ENCODE results near the gene ACTR3C. TPM values are rescaled to one million over a fixed set of nuclear protein-coding genes. Genes with fewer than 3 reads are reported as not detected.

The ACTR3C gene
- polyA plus RNA-seq, 1 of the 3 experiments (the other 2 are of a cell fraction): 0.35 TPM

- no peaks in the 10 kb centered on the region for H4K20me1 ChIP-seq (ENCODE audit: insufficient read depth)
- H3K27me3 ChIP-seq (ENCODE audit: insufficient read depth): peaks cover 8% of the 10 kb centered on the region; the same call in 1 of the 2 replicates
- no peaks in the 10 kb centered on the region for H3K36me3 ChIP-seq (replicated peaks in 1 of 2; ENCODE audit: control insufficient read depth in 1 of 2, insufficient read depth in 2 of 2, low read length in 1 of 2)
- no peaks in the 10 kb centered on the region for H3K9me2 ChIP-seq
- no peaks in the 10 kb centered on the region for H3F3A ChIP-seq (replicated peaks; ENCODE audit: insufficient read depth)
- no peak for DNase-seq
- ChIA-PET CTCF (interaction anchor here (1.0 kb wide), 1 partner anchor 46 kb away, joined by 3 read pairs; no protein-coding TSS in a partner anchor), POLR2A (no interaction called here)
- H3K9ac ChIP-seq: no peak overlapping the region
- no peak overlapping the region for H3K27ac ChIP-seq (ENCODE audit: low read depth in 2 of 2, low read length in 1 of 2)
- H3K4me1 ChIP-seq (ENCODE audit: control insufficient read depth in 1 of 2, insufficient read depth in 2 of 2, low read depth in 1 of 2, low read length in 1 of 2): no peaks in the 10 kb centered on the region; a peak in 1 of 4 replicates
- TF ChIP-seq JUND (IDR thresholded peaks at IDR 0.05) (no peak), NRF1 (IDR thresholded peaks at IDR 0.05; ENCODE audit: low read depth, low read length) (no peak), USF1 (IDR thresholded peaks at IDR 0.05; ENCODE audit: borderline replicate concordance, low read depth) (no peak), YY1 (IDR thresholded peaks at IDR 0.05; ENCODE audit: low read depth) (no peak), GABPA (IDR thresholded peaks at IDR 0.05; ENCODE audit: low read depth) (no peak)
- H3K9me3 ChIP-seq: no peaks in the 10 kb centered on the region
- H3K4me3 ChIP-seq (ENCODE audit: low read depth in 2 of 2, low read length in 1 of 2): no peak overlapping the region
- H2AFZ ChIP-seq (ENCODE audit: low read depth): no peak overlapping the region
- WGBS (ENCODE audit: low lambda C conversion rate): 77% methylated on average over 8 of the region's 9 CpGs
- no peak overlapping the region for H3K4me2 ChIP-seq
- H3K79me2 ChIP-seq (ENCODE audit: insufficient read depth): no peaks in the 10 kb centered on the region
Measured at GRCh38 chr7:150339409-150339809, 16.1 kb upstream of the ACTR3C start.

GRCh38 chr7:150338166-150338829 is 15.0 kb upstream of the ACTR3C start:
- Histone ChIP-seq H3K4me1 (ENCODE audit: control insufficient read depth in 1 of 2, insufficient read depth in 2 of 2, low read depth in 1 of 2, low read length in 1 of 2) (no peaks in the 10 kb centered on the region; a peak in 1 of 4 replicates), H3K27me3 (ENCODE audit: insufficient read depth) (peaks cover 8% of the 10 kb centered on the region; the same call in 1 of the 2 replicates), H3K4me2 (no peak overlapping the region), H3K27ac (ENCODE audit: low read depth in 2 of 2, low read length in 1 of 2) (no peak overlapping the region), H3K9me2 (no peaks in the 10 kb centered on the region), H3K9ac (no peak overlapping the region), H3K36me3 (replicated peaks in 1 of 2; ENCODE audit: control insufficient read depth in 1 of 2, insufficient read depth in 2 of 2, low read length in 1 of 2) (no peaks in the 10 kb centered on the region), H3K4me3 (ENCODE audit: low read depth in 2 of 2, low read length in 1 of 2) (no peak overlapping the region), H4K20me1 (ENCODE audit: insufficient read depth) (no peaks in the 10 kb centered on the region), H3K9me3 (no peaks in the 10 kb centered on the region), H2AFZ (ENCODE audit: low read depth) (no peak overlapping the region), H3K79me2 (ENCODE audit: insufficient read depth) (no peaks in the 10 kb centered on the region), H3F3A (replicated peaks; ENCODE audit: insufficient read depth) (no peaks in the 10 kb centered on the region)
- ChIA-PET POLR2A (no interaction called here), CTCF (interaction anchor here (1.0 to 1.2 kb wide), 3 partner anchors 8 to 28 kb away, joined by 3 to 5 read pairs (median 4); no protein-coding TSS in a partner anchor)
- no peak for DNase-seq
- 47% methylated on average over 9 of the region's 11 CpGs for WGBS (ENCODE audit: low lambda C conversion rate)
- TF ChIP-seq MEF2A (IDR thresholded peaks at IDR 0.05; ENCODE audit: borderline replicate concordance, low read depth): no peak
- no peak for TF ChIP-seq REST (IDR thresholded peaks at IDR 0.05; ENCODE audit: low read depth, low read length)
- TF ChIP-seq POLR2AphosphoS5 (IDR thresholded peaks at IDR 0.05; ENCODE audit: low read depth, low read length): no peak
- TF ChIP-seq USF1 (IDR thresholded peaks at IDR 0.05; ENCODE audit: borderline replicate concordance, low read depth): no peak
- TF ChIP-seq SMC3 (IDR thresholded peaks at IDR 0.05; ENCODE audit: low read depth, low read length): no peak
- TF ChIP-seq ZBTB33 (IDR thresholded peaks at IDR 0.05; ENCODE audit: borderline replicate concordance, low read depth): no peak
- no peak for TF ChIP-seq EZH2phosphoT487 (IDR thresholded peaks at IDR 0.05; ENCODE audit: borderline replicate concordance, low read depth)
- TF ChIP-seq MXI1 (IDR thresholded peaks at IDR 0.05; ENCODE audit: low read depth, low read length): no peak
- no peak for TF ChIP-seq NFIC (IDR thresholded peaks at IDR 0.05; ENCODE audit: borderline replicate concordance)
- TF ChIP-seq TEAD4 (IDR thresholded peaks at IDR 0.05; ENCODE audit: borderline replicate concordance, insufficient read depth): no peak
- no peak for TF ChIP-seq MAX (IDR thresholded peaks at IDR 0.05; ENCODE audit: low read depth)
